ENCODE results near the gene ACLY. TPM values are rescaled to one million over a fixed set of nuclear protein-coding genes. Genes with fewer than 3 reads are reported as not detected.

ACLY gene
- polyA plus RNA-seq, 1 donor (not counting 4 experiments of a cell fraction or from before 2014, with no cell fraction given), result 363 TPM

- no peak overlapping the region for H3K4me2 ChIP-seq (ENCODE audit: control insufficient read depth, extremely low read depth, insufficient read depth, low read depth, low read length)
- dilution Hi-C loops (cut with MboI; ENCODE audit: extremely low pct_ligation_motif_present, low sequenced_read_pairs), result no loop called here
Measured at GRCh38 chr17:41943492-41943891, 24.7 kb upstream of the ACLY start.

GRCh38 chr17:41942626-41943373 is 24.0 kb upstream of the ACLY start:
- dilution Hi-C loops (cut with MboI; ENCODE audit: extremely low pct_ligation_motif_present, low sequenced_read_pairs), result no loop called here
- Histone ChIP-seq H3K4me2 (ENCODE audit: control insufficient read depth, extremely low read depth, insufficient read depth, low read depth, low read length) (no peak overlapping the region), H3K27me3 (ENCODE audit: control insufficient read depth, extremely low read depth, insufficient read depth, low read length) (peaks cover 3% of the 10 kb centered on the region), H3K36me3 (ENCODE audit: control insufficient read depth in 2 of 2, extremely low read depth in 1 of 2, insufficient read depth in 2 of 2, low read length in 2 of 2) (no peaks in the 10 kb centered on the region), H3K9ac (ENCODE audit: control insufficient read depth, extremely low read depth, insufficient read depth, low read length) (no peak overlapping the region), H3K79me2 (ENCODE audit: control insufficient read depth, insufficient read depth, low read length) (no peaks in the 10 kb centered on the region), H3K9me1 (ENCODE audit: control insufficient read depth, extremely low read depth, insufficient read depth, low read length) (no peaks in the 10 kb centered on the region), H3K4me1 (ENCODE audit: control insufficient read depth, extremely low read depth, insufficient read depth, low read length) (no peaks in the 10 kb centered on the region), H3K27ac (ENCODE audit: control insufficient read depth, insufficient read depth, low read length) (no peak overlapping the region), H3K9me3 (ENCODE audit: control insufficient read depth, low read depth, low read length) (no peaks in the 10 kb centered on the region), H2AFZ (ENCODE audit: control insufficient read depth, low read length) (no peak overlapping the region), H4K20me1 (ENCODE audit: control insufficient read depth, extremely low read depth, insufficient read depth, low read length) (no peaks in the 10 kb centered on the region), H3K4me3 (ENCODE audit: control insufficient read depth in 2 of 3, extremely low read depth in 1 of 3, insufficient read depth in 2 of 3, low read depth in 1 of 3, low read length in 3 of 3) (no peak overlapping the region)
- DNase-seq (ENCODE audit: low read depth, low spot score) (no peak), FAIRE-seq (no peak)
- TF ChIP-seq CTCF (optimal IDR thresholded peaks at IDR 0.05 in 1 of 3, IDR thresholded peaks at IDR 0.05 in 1 of 3, conservative IDR thresholded peaks at IDR 0.05 in 1 of 3; ENCODE audit: extremely low read depth in 1 of 3, insufficient read depth in 2 of 3, low read length in 3 of 3) (no peak), EZH2 (IDR thresholded peaks at IDR 0.05; ENCODE audit: low read length) (no peak)

More at GRCh38 chr17:41943492-41943891, 24.7 kb upstream of the ACLY start:
- no peaks in the 10 kb centered on the region for H3K79me2 ChIP-seq (ENCODE audit: control insufficient read depth, insufficient read depth, low read length)
- H3K9ac ChIP-seq (ENCODE audit: control insufficient read depth, extremely low read depth, insufficient read depth, low read length), result no peak overlapping the region
- H3K4me3 ChIP-seq (ENCODE audit: control insufficient read depth in 2 of 3, extremely low read depth in 1 of 3, insufficient read depth in 2 of 3, low read depth in 1 of 3, low read length in 3 of 3), result no peak overlapping the region
- no peak for FAIRE-seq
- H3K27me3 ChIP-seq (ENCODE audit: control insufficient read depth, extremely low read depth, insufficient read depth, low read length), result peaks cover 3% of the 10 kb centered on the region
- TF ChIP-seq EZH2 (IDR thresholded peaks at IDR 0.05; ENCODE audit: low read length) (no peak), CTCF (optimal IDR thresholded peaks at IDR 0.05 in 1 of 3, IDR thresholded peaks at IDR 0.05 in 1 of 3, conservative IDR thresholded peaks at IDR 0.05 in 1 of 3; ENCODE audit: extremely low read depth in 1 of 3, insufficient read depth in 2 of 3, low read length in 3 of 3) (no peak)
- no peaks in the 10 kb centered on the region for H3K9me1 ChIP-seq (ENCODE audit: control insufficient read depth, extremely low read depth, insufficient read depth, low read length)
- no peak overlapping the region for H2AFZ ChIP-seq (ENCODE audit: control insufficient read depth, low read length)
- no peaks in the 10 kb centered on the region for H3K36me3 ChIP-seq (ENCODE audit: control insufficient read depth in 2 of 2, extremely low read depth in 1 of 2, insufficient read depth in 2 of 2, low read length in 2 of 2)
- no peaks in the 10 kb centered on the region for H3K4me1 ChIP-seq (ENCODE audit: control insufficient read depth, extremely low read depth, insufficient read depth, low read length)
- H4K20me1 ChIP-seq (ENCODE audit: control insufficient read depth, extremely low read depth, insufficient read depth, low read length), result no peaks in the 10 kb centered on the region
- no peaks in the 10 kb centered on the region for H3K9me3 ChIP-seq (ENCODE audit: control insufficient read depth, low read depth, low read length)
- no peak overlapping the region for H3K27ac ChIP-seq (ENCODE audit: control insufficient read depth, insufficient read depth, low read length)
- no peak for DNase-seq (ENCODE audit: low read depth, low spot score)
